ENCODE results near the gene SLC35A3.

SLC35A3 gene

DNA sequence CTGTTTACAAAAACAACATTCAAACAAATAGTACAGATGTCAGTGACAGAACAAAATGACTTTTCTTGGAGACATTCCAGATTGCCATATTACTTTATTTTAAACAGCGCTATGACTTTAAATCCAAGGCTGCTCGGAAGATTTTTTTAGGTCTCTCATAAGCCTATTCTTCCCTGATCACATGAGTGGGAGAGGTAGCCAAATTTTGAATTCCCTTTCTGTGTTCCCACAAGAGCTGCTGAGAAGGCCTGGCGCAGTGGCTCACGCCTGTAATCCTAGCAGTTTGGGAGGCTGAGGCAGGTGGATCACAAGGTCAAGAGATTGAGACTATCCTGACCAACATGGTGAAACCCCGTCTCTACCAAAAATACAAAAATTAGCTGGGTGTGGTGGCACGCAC is 53.7 kb downstream of the SLC35A3 start:
- no peak overlapping the region for H3K4me3 ChIP-seq (ENCODE audit: low read depth in 1 of 5, low read length in 5 of 5)
- no peaks in the 10 kb centered on the region for H3K4me1 ChIP-seq (ENCODE audit: control insufficient read depth in 5 of 5, insufficient read depth in 5 of 5, low read length in 5 of 5)
- H3K27ac ChIP-seq (ENCODE audit: low read depth, low read length) = no peak overlapping the region
- H3K9me3 ChIP-seq (ENCODE audit: control insufficient read depth in 5 of 5, low read length in 5 of 5) = no peaks in the 10 kb centered on the region
- no peak overlapping the region for H3K9ac ChIP-seq (ENCODE audit: low read length in 5 of 5)
- H3K36me3 ChIP-seq (ENCODE audit: control insufficient read depth in 5 of 5, insufficient read depth in 5 of 5, low read length in 5 of 5) = peaks cover 0 to 6% (median 0%) of the 10 kb centered on the region in 5 donors
- no peaks in the 10 kb centered on the region for H3K27me3 ChIP-seq (ENCODE audit: control insufficient read depth in 5 of 5, insufficient read depth in 4 of 5, low read length in 5 of 5)

DNA sequence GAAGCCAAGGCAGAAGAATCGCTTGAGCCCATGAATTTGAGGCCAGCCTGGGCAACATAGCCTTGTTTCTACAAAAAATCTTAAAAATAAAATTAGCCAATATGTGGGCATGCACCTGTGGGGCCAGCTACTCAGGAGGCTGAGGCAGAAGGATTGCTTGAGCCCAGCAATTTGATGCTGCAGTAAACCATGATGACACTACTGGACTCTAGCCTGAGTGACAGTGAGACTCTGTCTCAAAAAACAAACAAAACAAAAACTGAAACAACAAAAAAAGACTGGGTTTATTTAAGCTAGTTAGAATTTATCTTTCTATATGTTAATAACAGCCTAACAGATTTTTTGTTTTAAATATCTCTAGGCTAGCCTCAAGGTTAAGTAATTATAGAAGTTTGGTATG is 57.4 kb downstream of the SLC35A3 start:
- H3K36me3 ChIP-seq (ENCODE audit: control insufficient read depth in 5 of 5, insufficient read depth in 5 of 5, low read length in 5 of 5) = no peaks in the 10 kb centered on the region
- no peaks in the 10 kb centered on the region for H3K9me3 ChIP-seq (ENCODE audit: control insufficient read depth in 5 of 5, low read length in 5 of 5)
- no peaks in the 10 kb centered on the region for H3K27me3 ChIP-seq (ENCODE audit: control insufficient read depth in 5 of 5, insufficient read depth in 4 of 5, low read length in 5 of 5)
- no peaks in the 10 kb centered on the region for H3K4me1 ChIP-seq (ENCODE audit: control insufficient read depth in 5 of 5, insufficient read depth in 5 of 5, low read length in 5 of 5)
- no peak overlapping the region for H3K27ac ChIP-seq (ENCODE audit: low read depth, low read length)
- H3K9ac ChIP-seq (ENCODE audit: low read length in 5 of 5) = no peak overlapping the region
- no peak overlapping the region for H3K4me3 ChIP-seq (ENCODE audit: low read depth in 1 of 5, low read length in 5 of 5)

DNA sequence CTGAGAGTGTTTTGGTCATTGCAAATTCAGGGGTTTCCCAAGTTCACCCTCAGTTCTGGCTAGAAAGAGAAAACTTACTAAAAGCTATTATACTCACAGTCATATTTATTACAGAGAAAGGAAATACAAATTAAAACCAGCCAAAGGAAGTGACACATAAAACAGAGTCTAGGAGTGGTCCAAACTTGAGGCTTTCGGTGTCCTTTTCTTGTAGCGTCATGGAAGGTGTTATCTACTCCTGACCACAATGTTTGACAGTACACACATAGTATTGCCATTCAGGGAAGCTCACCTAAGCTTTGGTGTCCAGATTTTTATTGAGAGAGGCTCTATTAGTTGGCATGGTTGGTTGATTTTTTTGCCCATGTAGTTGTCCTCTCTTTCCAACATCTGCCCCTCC is 59.0 kb downstream of the SLC35A3 start:
- H3K27me3 ChIP-seq (ENCODE audit: control insufficient read depth in 5 of 5, insufficient read depth in 4 of 5, low read length in 5 of 5) = no peaks in the 10 kb centered on the region
- no peak overlapping the region for H3K27ac ChIP-seq (ENCODE audit: low read depth, low read length)
- H3K9ac ChIP-seq (ENCODE audit: low read length in 5 of 5) = no peak overlapping the region
- H3K4me1 ChIP-seq (ENCODE audit: control insufficient read depth in 5 of 5, insufficient read depth in 5 of 5, low read length in 5 of 5) = no peaks in the 10 kb centered on the region
- H3K4me3 ChIP-seq (ENCODE audit: low read depth in 1 of 5, low read length in 5 of 5) = no peak overlapping the region
- no peaks in the 10 kb centered on the region for H3K36me3 ChIP-seq (ENCODE audit: control insufficient read depth in 5 of 5, insufficient read depth in 5 of 5, low read length in 5 of 5)
- H3K9me3 ChIP-seq (ENCODE audit: control insufficient read depth in 5 of 5, low read length in 5 of 5) = no peaks in the 10 kb centered on the region

DNA sequence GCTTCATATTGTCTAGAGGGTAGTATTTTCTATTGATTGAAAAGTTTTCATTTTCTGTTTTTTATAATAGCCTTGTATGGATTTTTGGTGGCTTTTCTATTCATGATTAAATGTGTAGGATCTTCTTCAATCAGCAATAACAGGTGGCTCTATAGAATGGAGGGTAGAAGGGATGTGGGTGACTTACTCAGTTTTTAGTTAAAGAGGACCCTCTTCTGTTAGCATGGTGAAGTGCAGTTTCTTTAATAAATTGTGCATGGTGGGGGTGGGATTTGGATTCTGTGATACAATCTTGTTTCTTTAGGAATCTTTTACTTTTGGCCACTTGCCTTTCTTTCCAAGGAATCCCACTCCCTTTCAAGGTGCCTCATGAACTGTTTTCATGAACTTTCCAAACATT is 64.7 kb downstream of the SLC35A3 start:
- no peak overlapping the region for H3K9ac ChIP-seq (ENCODE audit: low read length in 5 of 5)
- no peaks in the 10 kb centered on the region for H3K27me3 ChIP-seq (ENCODE audit: control insufficient read depth in 5 of 5, insufficient read depth in 4 of 5, low read length in 5 of 5)
- H3K9me3 ChIP-seq (ENCODE audit: control insufficient read depth in 5 of 5, low read length in 5 of 5) = no peaks in the 10 kb centered on the region
- H3K4me1 ChIP-seq (ENCODE audit: control insufficient read depth in 5 of 5, insufficient read depth in 5 of 5, low read length in 5 of 5) = peaks cover 0 to 17% (median 14%) of the 10 kb centered on the region in 5 donors
- no peak overlapping the region for H3K4me3 ChIP-seq (ENCODE audit: low read depth in 1 of 5, low read length in 5 of 5)
- no peaks in the 10 kb centered on the region for H3K36me3 ChIP-seq (ENCODE audit: control insufficient read depth in 5 of 5, insufficient read depth in 5 of 5, low read length in 5 of 5)
- H3K27ac ChIP-seq (ENCODE audit: low read depth, low read length) = no peak overlapping the region

DNA sequence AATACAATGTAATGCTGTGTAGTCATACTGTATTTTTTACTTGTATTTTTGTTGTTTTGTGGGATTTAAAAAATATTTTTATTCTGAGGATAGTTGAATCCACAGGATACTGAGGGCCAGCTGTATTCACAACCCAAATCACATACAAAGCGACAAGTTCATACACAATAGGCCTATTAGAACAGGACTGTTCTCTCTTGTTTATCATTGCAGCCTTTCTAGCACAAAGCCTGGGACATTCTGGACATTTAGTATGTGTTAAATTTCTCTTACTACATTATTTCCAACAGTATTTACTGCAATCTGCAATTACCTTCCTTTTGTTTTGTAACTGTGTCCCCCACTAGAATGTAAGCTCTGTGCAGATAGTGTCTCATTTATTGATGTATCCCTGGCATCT is 65.4 kb downstream of the SLC35A3 start:
- Histone ChIP-seq H3K27me3 (ENCODE audit: control insufficient read depth in 5 of 5, insufficient read depth in 4 of 5, low read length in 5 of 5) (no peaks in the 10 kb centered on the region), H3K36me3 (ENCODE audit: control insufficient read depth in 5 of 5, insufficient read depth in 5 of 5, low read length in 5 of 5) (no peaks in the 10 kb centered on the region), H3K9ac (ENCODE audit: low read length in 5 of 5) (no peak overlapping the region), H3K4me1 (ENCODE audit: control insufficient read depth in 5 of 5, insufficient read depth in 5 of 5, low read length in 5 of 5) (peaks cover 0 to 24% (median 20%) of the 10 kb centered on the region in 5 donors), H3K4me3 (ENCODE audit: low read depth in 1 of 5, low read length in 5 of 5) (no peak overlapping the region), H3K9me3 (ENCODE audit: control insufficient read depth in 5 of 5, low read length in 5 of 5) (no peaks in the 10 kb centered on the region), H3K27ac (ENCODE audit: low read depth, low read length) (no peak overlapping the region)

DNA sequence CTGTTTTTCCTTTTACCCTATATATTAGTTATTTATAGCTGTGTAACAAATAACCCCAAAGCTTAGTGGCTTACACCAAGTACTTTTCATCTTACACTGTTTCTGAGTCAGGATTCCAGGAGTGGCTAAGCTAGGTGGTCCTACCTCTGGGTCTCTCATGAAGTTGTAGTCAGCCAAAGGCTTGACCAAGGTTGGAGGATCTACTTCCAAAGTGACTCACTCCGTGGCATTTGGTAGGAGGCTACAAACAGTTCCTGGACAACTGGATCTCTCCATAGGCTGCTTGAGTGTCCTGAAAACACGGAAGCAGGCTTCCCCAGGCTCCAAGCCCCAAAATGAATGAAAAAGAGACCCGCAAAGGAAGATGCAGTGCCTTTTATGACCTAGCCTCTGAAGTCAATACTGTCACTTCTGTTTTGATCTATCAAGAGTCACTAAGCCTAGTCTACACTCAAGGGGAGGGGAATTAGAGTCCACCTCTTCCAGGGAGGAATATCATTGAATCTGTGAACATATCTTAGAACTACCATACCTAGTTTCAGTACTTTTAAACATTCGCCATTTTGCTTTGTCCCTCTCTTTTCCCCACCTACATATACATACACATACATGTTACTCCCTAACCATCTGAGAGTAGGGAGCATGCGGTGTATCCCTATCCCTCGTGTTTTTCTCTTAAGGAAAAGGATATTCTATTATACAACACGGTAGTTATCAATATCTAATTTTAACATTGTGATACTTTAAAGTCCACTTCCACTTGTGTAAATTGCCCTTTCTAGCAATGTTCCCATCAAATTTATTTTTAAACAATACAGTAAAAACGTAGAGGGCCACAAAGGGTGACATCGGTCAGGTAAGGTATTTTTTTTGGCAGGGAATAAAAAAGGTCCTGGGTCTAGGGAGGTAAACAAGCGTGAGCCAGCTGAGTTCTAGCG is 67.2 kb downstream of the SLC35A3 start:
- no peaks in the 10 kb centered on the region for H3K27me3 ChIP-seq (ENCODE audit: control insufficient read depth in 5 of 5, insufficient read depth in 4 of 5, low read length in 5 of 5)
- peaks cover 0 to 31% (median 22%) of the 10 kb centered on the region in 5 donors for H3K4me1 ChIP-seq (ENCODE audit: control insufficient read depth in 5 of 5, insufficient read depth in 5 of 5, low read length in 5 of 5)
- H3K9ac ChIP-seq (ENCODE audit: low read length in 5 of 5) = peak overlapping the region; percentile 90 to 99 (median 98)
- H3K9me3 ChIP-seq (ENCODE audit: control insufficient read depth in 5 of 5, low read length in 5 of 5) = no peaks in the 10 kb centered on the region
- H3K27ac ChIP-seq (ENCODE audit: low read depth, low read length) = peak overlapping the region; percentile 84
- H3K4me3 ChIP-seq (ENCODE audit: low read depth in 1 of 5, low read length in 5 of 5) = peak overlapping the region; percentile 87 to 99 (median 95)
- H3K36me3 ChIP-seq (ENCODE audit: control insufficient read depth in 5 of 5, insufficient read depth in 5 of 5, low read length in 5 of 5) = no peaks in the 10 kb centered on the region

DNA sequence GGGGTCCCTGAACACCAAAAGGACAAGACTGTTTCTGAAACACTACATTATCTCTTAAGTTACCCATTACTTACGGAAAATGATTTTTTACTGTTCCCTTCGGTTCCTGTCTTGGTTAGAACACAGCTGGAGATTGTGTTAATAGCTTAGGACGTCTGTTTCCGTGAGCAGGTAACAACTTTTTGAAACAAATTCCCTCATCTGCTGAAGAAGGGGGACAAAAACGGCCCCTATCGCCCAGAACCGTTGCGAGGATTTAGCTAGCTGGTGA is 67.8 kb downstream of the SLC35A3 start:
- no peaks in the 10 kb centered on the region for H3K27me3 ChIP-seq (ENCODE audit: control insufficient read depth in 5 of 5, insufficient read depth in 4 of 5, low read length in 5 of 5)
- no peaks in the 10 kb centered on the region for H3K36me3 ChIP-seq (ENCODE audit: control insufficient read depth in 5 of 5, insufficient read depth in 5 of 5, low read length in 5 of 5)
- no peaks in the 10 kb centered on the region for H3K9me3 ChIP-seq (ENCODE audit: control insufficient read depth in 5 of 5, low read length in 5 of 5)
- H3K4me1 ChIP-seq (ENCODE audit: control insufficient read depth in 5 of 5, insufficient read depth in 5 of 5, low read length in 5 of 5) = peaks cover 0 to 31% (median 22%) of the 10 kb centered on the region in 5 donors
- H3K9ac ChIP-seq (ENCODE audit: low read length in 5 of 5) = peak overlapping the region; percentile 90 to 99 (median 98)
- peak overlapping the region; percentile 84 for H3K27ac ChIP-seq (ENCODE audit: low read depth, low read length)
- H3K4me3 ChIP-seq (ENCODE audit: low read depth in 1 of 5, low read length in 5 of 5) = peak overlapping the region; percentile 87 to 99 (median 95)

DNA sequence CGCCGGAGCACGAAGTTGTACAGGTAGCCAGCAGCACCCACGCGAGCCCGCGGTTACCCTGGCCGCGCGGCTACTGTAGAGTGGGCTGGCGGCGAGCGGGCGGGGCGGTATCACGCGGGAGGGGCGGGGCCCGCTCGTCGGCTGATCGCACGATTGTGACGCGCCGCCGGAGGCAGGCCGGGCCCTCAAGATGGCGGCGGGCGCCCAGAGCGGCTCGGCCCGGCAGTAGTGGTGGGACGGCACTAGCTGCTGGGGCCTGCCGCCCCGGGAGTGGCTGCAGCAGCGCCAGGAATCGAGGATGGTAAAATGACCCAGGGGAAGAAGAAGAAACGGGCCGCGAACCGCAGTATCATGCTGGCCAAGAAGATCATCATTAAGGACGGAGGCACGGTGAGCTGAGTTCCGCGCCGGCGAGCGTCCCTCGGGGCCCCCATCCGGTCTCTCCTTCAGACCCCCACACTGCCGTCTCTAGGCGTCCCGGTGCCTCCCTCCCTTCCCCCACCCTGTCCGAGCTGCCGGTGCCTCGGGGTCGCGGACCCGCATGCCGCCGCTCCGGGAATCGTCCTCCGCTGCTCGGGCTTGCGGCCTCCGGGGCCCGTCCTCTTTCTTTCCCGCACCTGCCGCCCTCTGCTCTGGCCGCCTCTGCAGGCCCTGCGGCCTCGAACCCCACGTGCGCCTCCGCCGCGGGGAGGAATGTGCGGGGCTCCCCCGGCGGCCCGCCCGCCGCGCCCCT is 68.3 kb downstream of the SLC35A3 start:
- Histone ChIP-seq H3K27ac (ENCODE audit: low read depth, low read length) (peak overlapping the region; percentile 84), H3K4me1 (ENCODE audit: control insufficient read depth in 5 of 5, insufficient read depth in 5 of 5, low read length in 5 of 5) (peaks cover 0 to 31% (median 22%) of the 10 kb centered on the region in 5 donors), H3K4me3 (ENCODE audit: low read depth in 1 of 5, low read length in 5 of 5) (peak overlapping the region; percentile 87 to 99 (median 95)), H3K9me3 (ENCODE audit: control insufficient read depth in 5 of 5, low read length in 5 of 5) (no peaks in the 10 kb centered on the region), H3K9ac (ENCODE audit: low read length in 5 of 5) (peak overlapping the region; percentile 90 to 99 (median 98)), H3K27me3 (ENCODE audit: control insufficient read depth in 5 of 5, insufficient read depth in 4 of 5, low read length in 5 of 5) (no peaks in the 10 kb centered on the region), H3K36me3 (ENCODE audit: control insufficient read depth in 5 of 5, insufficient read depth in 5 of 5, low read length in 5 of 5) (no peaks in the 10 kb centered on the region)

DNA sequence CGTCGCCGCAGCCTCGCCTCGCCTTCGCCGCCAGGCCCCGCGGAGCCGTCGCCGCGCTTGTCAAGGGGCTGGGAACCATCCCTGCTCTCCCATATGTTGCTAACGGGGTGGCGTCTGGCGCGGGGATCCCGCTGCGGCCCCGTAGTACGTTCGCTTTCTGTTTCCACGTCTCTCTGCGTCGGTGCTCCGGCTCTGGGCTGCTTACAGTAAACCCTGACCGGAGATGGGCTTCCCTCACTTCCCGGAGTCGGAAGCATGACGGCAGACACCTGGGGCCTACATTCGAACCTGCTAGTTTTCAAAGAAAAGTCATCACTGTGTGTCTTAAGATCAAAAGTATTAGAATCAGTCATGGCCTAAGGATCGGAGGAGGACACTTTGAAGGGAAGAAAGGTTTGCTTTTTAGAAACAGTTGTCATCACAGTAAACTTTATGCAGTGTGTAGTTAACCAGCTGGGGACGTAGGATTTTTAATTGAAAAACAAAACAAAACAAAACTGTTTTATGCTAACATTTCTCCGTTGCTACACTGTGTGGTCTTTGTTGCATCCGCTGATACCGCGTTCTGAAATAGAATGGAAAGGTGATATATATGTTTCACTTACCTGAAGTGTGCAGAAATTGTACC is 69.0 kb downstream of the SLC35A3 start:
- Histone ChIP-seq H3K4me3 (ENCODE audit: low read depth in 1 of 5, low read length in 5 of 5) (peak overlapping the region; percentile 89 to 99 (median 95)), H3K36me3 (ENCODE audit: control insufficient read depth in 5 of 5, insufficient read depth in 5 of 5, low read length in 5 of 5) (no peaks in the 10 kb centered on the region), H3K9ac (ENCODE audit: low read length in 5 of 5) (peak overlapping the region; percentile 89 to 99 (median 98)), H3K4me1 (ENCODE audit: control insufficient read depth in 5 of 5, insufficient read depth in 5 of 5, low read length in 5 of 5) (peaks cover 0 to 31% (median 22%) of the 10 kb centered on the region in 5 donors), H3K27ac (ENCODE audit: low read depth, low read length) (peak overlapping the region; percentile 84), H3K27me3 (ENCODE audit: control insufficient read depth in 5 of 5, insufficient read depth in 4 of 5, low read length in 5 of 5) (no peaks in the 10 kb centered on the region), H3K9me3 (ENCODE audit: control insufficient read depth in 5 of 5, low read length in 5 of 5) (no peaks in the 10 kb centered on the region)

DNA sequence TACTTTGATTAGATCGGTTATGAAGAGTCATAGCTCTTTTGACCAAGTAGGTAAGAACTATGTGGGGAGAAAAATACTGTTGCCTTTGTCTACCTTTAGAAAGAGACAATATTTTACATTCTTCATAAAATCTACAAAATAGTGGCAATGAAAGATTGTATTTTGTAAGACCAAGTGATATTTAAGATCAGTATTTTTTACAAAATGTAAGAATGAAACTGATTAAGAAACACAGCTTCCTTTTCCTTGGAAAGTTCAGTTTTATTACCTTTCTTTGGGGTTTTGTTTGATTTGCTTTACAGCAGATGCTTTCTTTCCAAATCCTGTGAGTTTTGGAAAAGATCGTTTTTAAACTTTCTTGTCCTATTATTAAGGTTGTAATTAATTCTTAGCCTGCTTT is 69.8 kb downstream of the SLC35A3 start:
- no peaks in the 10 kb centered on the region for H3K36me3 ChIP-seq (ENCODE audit: control insufficient read depth in 5 of 5, insufficient read depth in 5 of 5, low read length in 5 of 5)
- H3K27me3 ChIP-seq (ENCODE audit: control insufficient read depth in 5 of 5, insufficient read depth in 4 of 5, low read length in 5 of 5) = no peaks in the 10 kb centered on the region
- peak overlapping the region; percentile 89 to 99 (median 98) for H3K9ac ChIP-seq (ENCODE audit: low read length in 5 of 5)
- H3K4me1 ChIP-seq (ENCODE audit: control insufficient read depth in 5 of 5, insufficient read depth in 5 of 5, low read length in 5 of 5) = peaks cover 0 to 31% (median 22%) of the 10 kb centered on the region in 5 donors
- H3K4me3 ChIP-seq (ENCODE audit: low read depth in 1 of 5, low read length in 5 of 5) = peak overlapping the region in 4 of 5 donors; percentile 89 to 99 (median 95)
- no peaks in the 10 kb centered on the region for H3K9me3 ChIP-seq (ENCODE audit: control insufficient read depth in 5 of 5, low read length in 5 of 5)
- peak overlapping the region; percentile 84 for H3K27ac ChIP-seq (ENCODE audit: low read depth, low read length)
